ENCODE data around the gene CD44.

Gene CD44

GRCh38 chr11:35098855-35099254 is 40.1 kb upstream of the CD44 start:
- no peak for TF ChIP-seq CTCF (IDR thresholded peaks at IDR 0.05; ENCODE audit: low read depth, low read length)
- no peaks in the 10 kb centered on the region for H3K36me3 ChIP-seq
- no peaks in the 10 kb centered on the region for H3K27me3 ChIP-seq (ENCODE audit: insufficient read depth, low read depth, severe bottlenecking)
- no peak overlapping the region for H3K27ac ChIP-seq
- H3K4me3 ChIP-seq (ENCODE audit: low read depth, low read length) = no peak overlapping the region
- DNase-seq = no peak
- no peaks in the 10 kb centered on the region for H3K9me3 ChIP-seq (ENCODE audit: severe bottlenecking)

- TF ChIP-seq CTCF (IDR thresholded peaks at IDR 0.05; ENCODE audit: low read depth, low read length) = no peak
- H3K27ac ChIP-seq = no peak overlapping the region
- H3K9me3 ChIP-seq (ENCODE audit: severe bottlenecking) = no peaks in the 10 kb centered on the region
- no peak overlapping the region for H3K4me3 ChIP-seq (ENCODE audit: low read depth, low read length)
- DNase-seq = no peak
- no peaks in the 10 kb centered on the region for H3K27me3 ChIP-seq (ENCODE audit: insufficient read depth, low read depth, severe bottlenecking)
- H3K36me3 ChIP-seq = no peaks in the 10 kb centered on the region
Observed at GRCh38 chr11:35099278-35100012, 39.5 kb upstream of the CD44 start.

- no peaks in the 10 kb centered on the region for H3K9me3 ChIP-seq (ENCODE audit: severe bottlenecking)
- H3K36me3 ChIP-seq = no peaks in the 10 kb centered on the region
- TF ChIP-seq CTCF (IDR thresholded peaks at IDR 0.05; ENCODE audit: low read depth, low read length) = no peak
- DNase-seq = no peak
- H3K4me3 ChIP-seq (ENCODE audit: low read depth, low read length) = no peak overlapping the region
- H3K27ac ChIP-seq = no peak overlapping the region
- no peaks in the 10 kb centered on the region for H3K27me3 ChIP-seq (ENCODE audit: insufficient read depth, low read depth, severe bottlenecking)
Observed at GRCh38 chr11:35100013-35100383, 39.0 kb upstream of the CD44 start.

- Histone ChIP-seq H3K27me3 (ENCODE audit: insufficient read depth, low read depth, severe bottlenecking) (no peaks in the 10 kb centered on the region), H3K4me3 (ENCODE audit: low read depth, low read length) (no peak overlapping the region), H3K9me3 (ENCODE audit: severe bottlenecking) (no peaks in the 10 kb centered on the region)
Observed at GRCh38 chr11:35101223-35101622, 37.7 kb upstream of the CD44 start.

GRCh38 chr11:35102267-35102666 is 36.7 kb upstream of the CD44 start:
- H3K4me3 ChIP-seq (ENCODE audit: low read depth, low read length) = no peak overlapping the region

More at GRCh38 chr11:35101223-35101622, 37.7 kb upstream of the CD44 start:
- no peak for TF ChIP-seq CTCF (IDR thresholded peaks at IDR 0.05; ENCODE audit: low read depth, low read length)
- Histone ChIP-seq H3K27ac (no peak overlapping the region), H3K36me3 (no peaks in the 10 kb centered on the region)
- DNase-seq = no peak

More at GRCh38 chr11:35102267-35102666, 36.7 kb upstream of the CD44 start:
- DNase-seq = no peak
- TF ChIP-seq CTCF (IDR thresholded peaks at IDR 0.05; ENCODE audit: low read depth, low read length) = no peak
- Histone ChIP-seq H3K36me3 (no peaks in the 10 kb centered on the region), H3K9me3 (ENCODE audit: severe bottlenecking) (no peaks in the 10 kb centered on the region), H3K27me3 (ENCODE audit: insufficient read depth, low read depth, severe bottlenecking) (no peaks in the 10 kb centered on the region), H3K27ac (no peak overlapping the region)
